K562 (cell line): ENCODE measurements around the gene SELENOW. TPM values are rescaled to one million over a fixed set of nuclear protein-coding genes. Genes with fewer than 3 reads are reported as not detected.

ENCODE experiments used
- ATAC-seq: fragments of 200-7000 bp; cut with Tn5 transposase; 3 replicates; pipeline ENCODE4 v1.9.1; 2020; ENCODE audit warnings: moderate library complexity
- BruUV-seq: library from RNA; stranded (reverse); fragments of 400-500 nt; replicated peaks from 2 replicates; lab custom pipeline; 2021; lab: Mats Ljungman, UMichigan
- CTCF ChIA-PET: fragments of 300-600 bp; formaldehyde crosslinking; extraction: SDS; loops from one replicate; lab custom pipeline; 2021; ENCODE audit warnings: low intra/inter-chr PET ratio; lab: Yijun Ruan, JAX
- POLR2A ChIA-PET: fragments of 300-600, 350-650 bp; sonication (Branson Sonifier 250); formaldehyde crosslinking; extraction: SDS; loops from one replicate; lab custom pipeline; 2021; ENCODE audit warnings: antibody characterized with exemption, inconsistent platforms; lab: Yijun Ruan, JAX
- DNase-seq, 4 experiments: peaks; one replicate each; pipeline versions ENCODE4 v3.0.0 to v3.0.0-alpha.2; 2011 to 2018; ENCODE audit warnings: low spot score in 3 of 4, mixed read lengths in 3 of 4; ENCODE audit errors: extremely low read depth in 1 of 4
- FAIRE-seq: peaks from 2 replicates; lab custom pipeline; 2011; peaks lifted over from hg19 to GRCh38; lab: Jason Lieb, UNC
- H2AFZ ChIP-seq: 2 replicates; pipeline ENCODE4 v1.6.0; 2011; ENCODE audit warnings: low read depth, low read length, control low read depth, inconsistent platforms
- H3K27ac ChIP-seq: fragments of 200-600 bp; 3 replicates; pipeline ENCODE4 v1.8.0; 2011; ENCODE audit warnings: low read depth, mild to moderate bottlenecking, control low read depth, inconsistent platforms, low read length, moderate library complexity, mixed read lengths; ENCODE audit errors: extremely low read depth
- H3K27me3 ChIP-seq, 2 experiments: fragments of 300-600 bp in 1 of 2; 2 replicates in 1 of 2; 3 replicates in 1 of 2; pipeline versions ENCODE4 v1.6.0 to v1.8.0; 2011; ENCODE audit warnings: inconsistent platforms in 2 of 2, low read length in 2 of 2, mild to moderate bottlenecking in 1 of 2, mixed read lengths in 1 of 2, moderate library complexity in 1 of 2; ENCODE audit not compliant: control insufficient read depth in 2 of 2, insufficient read depth in 2 of 2
- H3K36me3 ChIP-seq: fragments of 300-600 bp; 3 replicates; pipeline ENCODE4 v1.8.0; 2011; ENCODE audit warnings: mild to moderate bottlenecking, low read length, inconsistent platforms; ENCODE audit not compliant: control insufficient read depth, insufficient read depth
- H3K4me1 ChIP-seq, 2 experiments: fragments of 200-600 bp in 1 of 2; replicated peaks in 1 of 2; 2 replicates in 1 of 2; 3 replicates in 1 of 2; pipeline versions ENCODE4 v1.5.1 to v1.8.0; 2011; ENCODE audit warnings: inconsistent platforms in 2 of 2, low read length in 2 of 2, mild to moderate bottlenecking in 1 of 2, mixed read lengths in 1 of 2, moderate library complexity in 1 of 2; ENCODE audit not compliant: control insufficient read depth in 2 of 2, insufficient read depth in 2 of 2
- H3K4me2 ChIP-seq: 2 replicates; pipeline ENCODE4 v1.6.1; 2011; ENCODE audit warnings: low read length, control low read depth, inconsistent platforms, mixed read lengths; ENCODE audit not compliant: insufficient read depth
- H3K4me3 ChIP-seq: fragments of 200-600 bp; sonication (generic), shearing (Covaris generic); 2 replicates; pipeline ENCODE4 v1.5.1; 2016; ENCODE audit warnings: control low read depth, inconsistent platforms
- H3K79me2 ChIP-seq: fragments of 200-600 bp; 3 replicates; pipeline ENCODE4 v1.8.0; 2011; ENCODE audit warnings: low read length, inconsistent platforms; ENCODE audit not compliant: control insufficient read depth, insufficient read depth
- H3K9ac ChIP-seq, 2 experiments: 2 replicates each; pipeline versions ENCODE4 v1.6.0 to v1.6.1; 2011; ENCODE audit warnings: low read depth in 2 of 2, low read length in 2 of 2, control low read depth in 1 of 2, inconsistent platforms in 1 of 2, mild to moderate bottlenecking in 1 of 2, mixed read lengths in 1 of 2; ENCODE audit not compliant: insufficient read depth in 1 of 2
- H3K9me1 ChIP-seq: one replicate; pipeline ENCODE4 v1.6.0; 2011; ENCODE audit warnings: inconsistent platforms, mild to moderate bottlenecking, low read length, moderate library complexity; ENCODE audit not compliant: control insufficient read depth, insufficient read depth
- H3K9me3 ChIP-seq: replicated peaks from 2 replicates; pipeline ENCODE4 v1.5.1; 2011; ENCODE audit warnings: low read depth, low read length, inconsistent platforms; ENCODE audit not compliant: control insufficient read depth, insufficient read depth
- H4K20me1 ChIP-seq: replicated peaks from 2 replicates; pipeline ENCODE4 v1.6.1; 2011; ENCODE audit warnings: low read length, inconsistent platforms, mixed read lengths; ENCODE audit not compliant: control insufficient read depth, insufficient read depth
- CBX2 ChIP-seq: fragments of 200-600 bp; sonication (generic); IDR thresholded peaks from one replicate; pipeline ENCODE4 v1.6.1; 2012; ENCODE audit warnings: mild to moderate bottlenecking, low read length, inconsistent platforms; ENCODE audit not compliant: insufficient read depth, poor library complexity, severe bottlenecking
- CREM ChIP-seq: IDR thresholded peaks from 2 replicates; pipeline ENCODE4 v1.6.1; 2014; ENCODE audit warnings: antibody characterized with exemption, low read depth
- EGR1 ChIP-seq: fragments of 450-650 bp; conservative IDR thresholded peaks from 2 replicates; pipeline ENCODE4 v1.6.1; 2017; ENCODE audit warnings: mild to moderate bottlenecking
- ESRRB ChIP-seq: fragments of 250-450 bp; sonication (Bioruptor Pico); IDR thresholded peaks from 2 replicates; pipeline ENCODE4 v1.5.0; 2020; ENCODE audit warnings: mild to moderate bottlenecking, moderate library complexity, borderline replicate concordance
- FUS ChIP-seq: fragments of 200-400 bp; formaldehyde crosslinking; optimal IDR thresholded peaks from 2 replicates; pipeline ENCODE3; 2017; ENCODE audit warnings: low read depth, low read length
- GABPB1 ChIP-seq: sonication (generic); formaldehyde crosslinking; IDR thresholded peaks from 2 replicates; pipeline ENCODE4 v1.8.0; 2022; ENCODE audit warnings: mild to moderate bottlenecking, missing genetic modification reagents
- NFYB ChIP-seq: IDR thresholded peaks from 2 replicates; pipeline ENCODE4 v1.6.1; 2011; ENCODE audit warnings: mild to moderate bottlenecking, moderate library complexity; ENCODE audit not compliant: insufficient read length; ENCODE audit errors: extremely low read depth
- SP2 ChIP-seq: IDR thresholded peaks from 2 replicates; pipeline ENCODE4 v1.6.1; 2011; ENCODE audit warnings: mild to moderate bottlenecking, low read depth, low read length, moderate library complexity; ENCODE audit not compliant: poor library complexity, severe bottlenecking; ENCODE audit errors: extremely low read depth
- SRSF9 ChIP-seq: fragments of 200-400 bp; formaldehyde crosslinking; IDR thresholded peaks from 2 replicates; pipeline ENCODE4 v1.6.1; 2017; ENCODE audit warnings: low read depth, low read length, borderline replicate concordance
- USF1 ChIP-seq: sonication (generic); formaldehyde crosslinking; IDR thresholded peaks from 2 replicates; pipeline ENCODE4 v1.9.0; 2022; ENCODE audit warnings: mild to moderate bottlenecking, missing genetic modification reagents
- XRCC4 ChIP-seq: IDR thresholded peaks from one replicate; pipeline ENCODE4 v1.6.1; 2011; ENCODE audit not compliant: insufficient read depth, insufficient read length; ENCODE audit errors: extremely low read depth
- ZBED1 ChIP-seq: IDR thresholded peaks from 2 replicates; pipeline ENCODE4 v1.6.1; 2014
- ZBTB49 ChIP-seq: sonication (generic); formaldehyde crosslinking; IDR thresholded peaks from 2 replicates; pipeline ENCODE4 v1.8.0; 2022; ENCODE audit warnings: missing genetic modification reagents, mild to moderate bottlenecking, borderline replicate concordance
- ZNF12 ChIP-seq: sonication (generic); formaldehyde crosslinking; IDR thresholded peaks from 2 replicates; pipeline ENCODE4 v1.4.0; 2020; ENCODE audit warnings: mild to moderate bottlenecking, missing genetic modification reagents
- ZNF133 ChIP-seq: fragments of 250-450 bp; sonication (Bioruptor Pico); IDR thresholded peaks from 2 replicates; pipeline ENCODE4 v1.4.0; 2020; ENCODE audit warnings: mild to moderate bottlenecking
- ZNF143 ChIP-seq: sonication (generic); formaldehyde crosslinking; IDR thresholded peaks from 2 replicates; pipeline ENCODE4 v1.9.0; 2022; ENCODE audit warnings: mild to moderate bottlenecking, missing genetic modification reagents
- WGBS: fragments of 100-300 bp; shearing (Covaris generic); methylation state at CpG from one replicate; pipeline ENCODE4 v1.1.6; 2016; ENCODE audit warnings: low coverage, mixed read lengths; ENCODE audit not compliant: insufficient coverage; ENCODE audit errors: missing lambda C conversion rate; 5-methylcytosine and 5-hydroxymethylcytosine counted together
- in situ Hi-C: fragments of 300-500 bp; cut with MboI; formaldehyde crosslinking; loops from 4 replicates; pipeline ENCODE4 v1.15.0; 2018; ENCODE audit warnings: inconsistent platforms, mixed read lengths
- intact Hi-C: fragments of 100-400 bp; cut with micrococcal nuclease; formaldehyde crosslinking; loops from 2 replicates; pipeline ENCODE4 v1.14.2; 2022
- polyA plus RNA-seq, 8 experiments: library from polyadenylated mRNA; depleted of rRNA in 4 of 8; stranded (reverse) in 5 of 8; unstranded in 3 of 8; fragments of >200 nt; fragmentation: Nextera tagmentation in 2 of 8; fragmentation: Illumina TruSeq in 1 of 8; extraction: Ambion mirVana in 2 of 8; extraction: Trizol in 1 of 8; gene quantifications; 2 replicates each; pipeline versions ENCODE4 v1.2.1 to v1.2.3, GENCODE V29; 2011 to 2014; ENCODE audit warnings: inconsistent platforms in 1 of 8, missing spikeins in 1 of 8
- total RNA-seq, 7 experiments: library from RNA; depleted of rRNA in 6 of 7; stranded (reverse); fragments of >200 nt in 6 of 7; fragmentation: Illumina TruSeq in 2 of 7; extraction: Trizol in 2 of 7; gene quantifications; 2 replicates each; pipeline versions ENCODE4 v1.2.1 to v1.2.3, GENCODE V29; 2011 to 2021; ENCODE audit warnings: low replicate concordance in 1 of 7

Gene SELENOW
- total and polyA plus RNA-seq, 9 of the 15 experiments (the other 6 are each of a cell fraction or from before 2014, with no cell fraction given): 91.9 to 279 (median 156) TPM

GRCh38 chr19:47805313-47805712 is 26.8 kb downstream of the SELENOW start:
- in situ Hi-C loops: no loop called here
- no peak for FAIRE-seq

More at GRCh38 chr19:47805313-47805712, 26.8 kb downstream of the SELENOW start:
- no peak for DNase-seq
- Histone ChIP-seq H3K9me3 (no peaks in the 10 kb centered on the region), H3K9me1 (no peaks in the 10 kb centered on the region), H3K27ac (no peak overlapping the region), H3K27me3 (peaks cover 12 to 23% of the 10 kb centered on the region in 2 experiments; a peak in 4 of 5 replicates), H3K4me2 (no peak overlapping the region), H4K20me1 (no peaks in the 10 kb centered on the region), H2AFZ (no peak overlapping the region), H3K4me3 (no peak overlapping the region), H3K4me1 (no peaks in the 10 kb centered on the region), H3K36me3 (no peaks in the 10 kb centered on the region), H3K79me2 (no peaks in the 10 kb centered on the region), H3K9ac (no peak overlapping the region)
- ATAC-seq: no peak
- ChIA-PET POLR2A (no interaction called here), CTCF (no interaction called here)
- WGBS: 2% methylated on average over 10 of the region's 10 CpGs
- BruUV-seq: no TSS peak
- intact Hi-C loops: no loop called here
- TF ChIP-seq ZNF133 (CRISPR knock-in tag): no peak
- no peak for TF ChIP-seq ZNF143 (CRISPR knock-in tag)
- TF ChIP-seq ZBTB49 (CRISPR knock-in tag): no peak
- TF ChIP-seq ESRRB (CRISPR knock-in tag): no peak
- no peak for TF ChIP-seq USF1 (CRISPR knock-in tag)
- no peak for TF ChIP-seq SP2
- no peak for TF ChIP-seq CREM
- no peak for TF ChIP-seq SRSF9
- no peak for TF ChIP-seq ZNF12
- no peak for TF ChIP-seq CBX2
- no peak for TF ChIP-seq EGR1
- no peak for TF ChIP-seq FUS
- TF ChIP-seq XRCC4: no peak
- TF ChIP-seq ZBED1: no peak
- TF ChIP-seq GABPB1 (CRISPR knock-in tag): no peak
- no peak for TF ChIP-seq NFYB
